NCI-H2081 treated with DMSO at 0.1 percent for 48 hours (cell line): ENCODE data around the gene MAP3K6.

Experiments used
- DNase-seq: peaks from one replicate; lab custom pipeline; 2025; lab: John Stamatoyannopoulos, UW

The MAP3K6 gene

DNA sequence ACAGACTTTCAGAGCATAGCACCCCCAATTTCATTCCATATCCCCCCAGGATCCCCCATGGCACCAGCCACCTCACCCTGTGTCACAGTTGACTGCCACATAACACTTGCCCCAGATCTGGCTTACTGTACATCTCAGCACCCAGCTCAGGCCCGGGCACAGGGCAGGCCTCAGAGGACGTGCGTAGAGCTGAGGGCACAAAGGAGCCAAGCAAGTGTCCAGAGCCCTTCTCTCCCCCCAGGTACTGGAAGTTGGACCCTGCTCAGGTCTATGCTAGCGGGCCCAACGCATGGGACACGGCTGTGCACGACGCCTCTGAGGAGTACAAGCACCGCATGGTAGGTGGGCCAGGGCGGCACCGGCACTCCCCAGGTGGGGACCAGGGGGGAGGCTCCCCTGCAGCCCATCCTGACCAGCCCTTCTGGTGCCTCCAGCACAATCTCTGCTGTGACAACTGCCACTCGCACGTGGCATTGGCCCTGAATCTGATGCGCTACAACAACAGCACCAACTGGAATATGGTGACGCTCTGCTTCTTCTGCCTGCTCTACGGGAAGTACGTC is 33.0 kb downstream of the MAP3K6 start:
- no peak for DNase-seq

DNA sequence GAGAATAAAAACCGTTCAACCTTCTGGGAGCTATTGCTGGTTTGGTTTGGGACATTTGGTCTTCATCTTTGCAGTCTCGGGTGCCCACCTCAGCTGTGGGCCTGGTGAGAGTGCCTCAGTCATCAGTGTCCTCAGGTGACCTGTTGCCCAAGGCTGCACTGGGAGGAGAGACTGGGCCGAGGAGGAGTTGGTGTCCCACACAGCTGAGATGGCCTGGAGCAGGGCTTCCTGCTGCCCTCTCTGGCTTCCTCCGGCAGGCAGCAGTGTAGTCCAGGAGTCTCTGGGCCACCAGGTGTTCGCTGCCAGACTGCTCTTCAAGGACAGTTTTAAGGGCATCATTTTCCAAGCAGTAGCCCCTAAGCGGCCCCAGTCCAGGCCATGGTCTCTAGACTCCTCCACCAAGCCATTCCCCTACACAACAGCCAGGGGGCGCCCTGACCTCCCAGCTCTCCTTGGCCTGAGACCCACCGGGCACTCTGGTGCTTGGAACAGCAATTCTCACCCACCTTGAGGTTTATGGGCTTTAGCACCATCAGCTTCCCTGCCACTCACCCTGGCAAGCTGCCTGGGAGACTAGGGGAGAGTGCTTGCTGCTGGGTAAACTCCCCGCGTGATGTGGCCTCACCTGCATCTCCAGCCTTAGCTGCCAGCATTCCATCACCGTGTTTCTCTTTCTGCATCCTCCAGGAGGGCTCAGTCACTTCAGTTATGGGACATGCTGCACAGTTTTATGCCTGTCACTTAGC is 34.1 kb downstream of the MAP3K6 start:
- DNase-seq: no peak

DNA sequence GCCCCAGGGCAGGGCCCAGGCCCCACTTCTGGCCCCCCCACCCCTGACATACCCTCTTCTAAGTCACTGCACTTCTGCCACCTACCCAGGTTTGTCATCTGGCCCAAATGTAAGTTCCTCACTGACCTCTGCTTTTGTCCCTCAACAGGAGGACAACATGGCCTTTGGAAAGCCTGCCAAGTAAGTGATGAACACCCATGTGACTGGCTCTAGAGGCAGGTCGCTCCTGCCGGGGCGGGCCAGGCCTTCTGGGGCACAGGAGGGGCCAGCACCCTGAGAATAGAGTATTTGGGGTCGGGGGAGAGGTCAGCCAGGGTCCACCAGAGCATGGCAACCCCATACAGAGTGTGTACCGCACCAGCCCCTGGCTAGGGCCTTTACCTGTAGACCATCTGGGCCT is 34.8 kb downstream of the MAP3K6 start:
- no peak for DNase-seq

DNA sequence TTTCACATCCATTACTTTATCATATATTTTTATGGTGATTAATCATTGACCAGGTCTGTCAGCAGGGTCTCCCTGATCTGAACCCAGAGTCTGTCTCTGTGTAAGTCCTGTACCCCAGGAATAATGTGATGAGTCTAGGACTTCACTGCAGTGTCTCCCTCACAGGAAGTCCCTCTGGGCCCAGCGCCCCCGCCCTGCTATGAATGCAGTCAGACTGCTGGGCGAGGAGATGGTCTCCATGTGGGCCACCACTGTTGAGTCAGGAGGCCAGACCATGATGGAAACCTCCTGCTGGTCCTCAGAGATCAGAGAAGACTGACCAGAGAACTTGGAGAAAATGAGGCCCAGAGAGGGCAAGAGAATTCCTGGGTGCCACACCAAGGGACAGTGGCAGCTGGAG is 35.3 kb downstream of the MAP3K6 start:
- no peak for DNase-seq

DNA sequence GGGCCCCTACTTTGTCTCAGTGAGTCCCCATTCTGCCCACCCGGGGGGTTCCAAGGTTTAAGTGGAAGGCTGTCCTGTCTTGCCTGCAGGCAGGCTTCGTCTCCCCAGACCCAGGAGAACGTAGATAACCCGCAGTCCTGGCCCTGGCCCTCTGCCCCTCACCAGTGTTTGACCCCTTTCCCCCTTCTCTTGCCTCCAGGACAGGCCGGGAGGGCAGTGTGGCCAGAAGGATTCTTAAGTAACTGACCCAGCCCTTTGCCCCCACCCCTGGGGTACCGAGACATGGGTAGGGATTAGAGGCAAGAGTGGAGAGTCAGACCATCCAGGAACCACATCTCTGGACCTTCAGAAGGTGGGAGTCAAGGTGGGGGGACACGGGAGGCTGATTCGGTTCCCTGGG is 36.0 kb downstream of the MAP3K6 start:
- DNase-seq: no peak

DNA sequence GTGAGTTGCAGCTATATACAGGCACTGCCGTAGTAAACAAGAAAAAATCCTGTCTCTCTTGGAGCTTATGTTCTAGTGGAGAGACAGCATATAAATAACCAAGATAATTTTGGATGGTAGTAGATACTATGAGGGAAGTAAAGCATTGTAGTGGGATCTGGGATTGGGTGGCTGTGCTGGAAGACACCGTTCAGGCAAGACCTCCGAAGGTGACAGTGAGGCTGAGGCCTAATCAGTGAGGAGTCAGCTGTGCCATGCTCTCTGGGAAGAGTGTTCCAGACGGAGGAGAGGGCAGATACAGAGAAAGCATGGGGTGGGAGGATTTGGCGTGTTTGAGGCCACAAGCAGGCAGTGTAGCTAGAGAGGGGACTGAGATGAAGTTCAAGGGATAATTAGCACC is 38.8 kb downstream of the MAP3K6 start:
- no peak for DNase-seq

DNA sequence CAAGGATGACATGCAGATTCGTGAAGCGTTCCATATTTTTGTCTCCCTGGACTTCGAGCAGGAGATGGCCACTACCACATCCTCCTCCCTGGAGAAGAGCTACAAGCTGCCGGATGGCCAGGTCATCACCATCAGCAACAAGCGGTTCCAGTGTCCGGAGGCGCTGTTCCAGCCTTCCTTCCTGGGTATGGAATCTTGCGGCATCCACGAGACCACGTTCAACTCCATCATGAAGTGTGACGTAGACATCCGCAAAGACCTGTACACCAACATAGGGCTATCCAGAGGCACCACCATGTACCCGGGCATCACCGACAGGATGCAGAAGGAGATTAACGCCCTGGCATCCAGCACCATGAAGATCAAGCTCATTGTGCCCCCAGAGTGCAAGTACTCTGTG is 41.5 kb downstream of the MAP3K6 start:
- DNase-seq: no peak

DNA sequence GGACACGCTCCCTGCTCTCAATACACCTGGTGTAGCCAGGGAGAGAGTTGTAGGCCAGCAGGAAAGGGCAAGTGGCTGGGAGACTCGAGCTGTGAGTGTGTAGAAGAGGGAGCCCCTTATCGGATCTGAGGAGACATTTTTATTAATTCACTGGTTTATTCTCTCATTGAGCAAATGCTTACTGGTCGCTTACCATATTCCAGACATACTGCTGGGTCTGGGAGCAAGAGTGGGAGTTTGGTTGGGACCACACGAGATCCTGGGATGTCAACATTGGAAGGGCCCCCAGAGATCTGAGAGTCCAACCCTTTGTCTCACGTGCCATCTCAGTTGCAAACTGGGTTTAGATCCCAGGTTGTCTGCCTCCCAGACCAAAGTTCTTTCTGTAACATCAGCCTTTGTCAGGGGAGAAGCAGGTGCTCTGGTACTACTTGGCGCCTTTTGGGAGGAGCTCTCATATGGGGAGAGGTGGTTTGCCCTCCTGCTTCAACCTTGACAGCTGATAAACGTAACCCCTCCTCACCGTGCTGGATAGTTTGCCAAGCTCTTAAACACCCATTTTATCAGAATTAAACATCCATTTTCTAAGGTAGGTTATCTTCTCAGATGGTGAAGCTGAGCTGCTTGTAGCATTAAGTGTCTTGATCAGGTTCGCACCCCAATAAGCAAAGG is 44.1 kb downstream of the MAP3K6 start:
- no peak for DNase-seq

DNA sequence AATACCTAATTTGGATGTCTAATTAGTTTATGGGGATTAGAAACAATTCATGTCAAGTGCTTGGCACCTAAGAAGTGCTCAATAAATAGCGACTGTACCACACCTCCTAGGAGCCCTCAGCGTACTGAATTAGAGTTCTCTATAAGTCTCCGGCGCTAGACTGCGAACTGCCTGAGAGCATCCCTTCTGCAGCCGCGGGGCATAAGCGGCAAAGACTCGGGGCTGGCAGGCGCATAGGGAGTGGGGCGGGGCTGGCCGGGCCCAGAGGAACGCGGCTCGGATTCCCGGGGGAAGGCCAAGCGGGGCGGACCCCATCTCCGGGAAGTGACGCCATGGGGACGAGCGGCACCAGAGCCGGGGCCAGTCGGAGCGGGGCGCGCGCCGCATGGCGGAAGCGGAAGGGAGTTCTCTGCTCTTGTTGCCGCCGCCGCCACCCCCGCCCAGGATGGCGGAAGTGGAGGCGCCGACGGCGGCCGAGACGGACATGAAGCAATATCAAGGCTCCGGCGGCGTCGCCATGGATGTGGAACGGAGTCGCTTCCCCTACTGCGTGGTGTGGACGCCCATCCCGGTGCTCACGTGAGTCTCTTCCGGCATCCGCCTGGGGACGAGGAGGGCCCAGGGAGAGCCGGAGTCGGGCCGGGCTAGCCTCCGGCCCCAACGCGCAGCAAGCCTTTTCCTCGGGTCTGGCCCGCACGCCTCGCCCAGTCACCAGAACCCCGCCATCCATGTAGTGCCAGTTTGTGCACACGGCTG is 44.8 kb downstream of the MAP3K6 start, which contains the start of gene TMEM222:
Gene TMEM222 (plus strand): TSS at position 351 of the 756 bp plus-strand sequence. CDS start 35 bp downstream, at position 386.
- DNase-seq: peak; percentile 62

DNA sequence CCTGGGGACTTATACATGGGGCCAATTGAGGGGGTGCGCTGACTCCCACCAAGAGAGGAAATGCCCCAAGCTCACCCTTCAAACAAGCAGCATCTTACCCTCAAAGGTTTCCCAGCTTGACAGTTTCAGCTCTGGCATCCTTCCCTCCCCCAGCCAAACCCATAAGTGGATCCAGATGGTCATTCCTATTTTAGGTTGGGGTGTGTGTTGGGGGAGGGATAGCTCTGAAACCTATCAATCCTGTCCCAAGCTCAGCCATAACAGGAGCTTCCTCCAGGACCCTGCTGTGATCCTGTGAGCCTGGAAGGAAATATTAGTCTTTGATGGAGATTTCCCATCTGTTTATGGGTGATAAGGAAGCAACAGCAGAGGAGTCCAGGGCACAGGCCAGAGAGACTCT is 48.2 kb downstream of the MAP3K6 start:
- no peak for DNase-seq

DNA sequence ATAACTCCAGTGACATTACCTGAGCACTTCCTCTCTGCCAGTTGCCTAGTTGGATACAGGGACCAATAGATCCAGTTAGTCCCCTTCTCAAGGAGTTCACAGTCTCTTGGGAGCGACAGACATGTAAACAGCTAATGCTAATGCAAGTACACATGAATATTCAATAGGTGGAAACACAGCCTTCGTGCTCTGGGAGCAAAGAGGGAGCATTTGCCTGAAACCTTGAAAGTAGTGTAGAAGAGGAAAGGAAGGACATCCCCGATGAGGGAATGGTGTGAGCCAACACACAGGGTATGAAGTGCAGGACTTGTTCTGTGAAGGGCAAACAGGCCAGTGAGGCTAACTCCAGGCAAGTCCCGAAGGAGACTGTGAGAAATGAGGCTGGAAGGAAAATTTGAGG is 48.6 kb downstream of the MAP3K6 start:
- no peak for DNase-seq

DNA sequence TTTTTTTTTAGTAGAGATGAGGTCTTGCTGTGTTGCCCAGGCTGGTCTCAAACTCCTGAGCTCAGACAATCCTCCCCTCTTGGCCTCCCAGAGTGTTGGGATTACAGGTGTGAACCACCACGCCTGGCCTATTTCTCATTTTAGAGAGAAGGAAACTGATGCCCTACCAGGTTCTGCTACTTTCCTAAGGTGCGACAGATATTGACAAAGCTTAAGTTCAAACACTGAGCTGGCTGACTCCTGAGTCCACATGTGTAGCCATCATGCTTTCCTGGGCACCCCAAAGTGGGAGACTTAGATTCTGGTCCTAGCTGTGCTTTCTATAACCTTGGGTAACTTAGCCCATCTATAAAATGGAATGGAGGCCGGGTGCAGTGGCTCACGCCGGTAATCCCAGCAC is 49.9 kb downstream of the MAP3K6 start:
- DNase-seq: no peak

DNA sequence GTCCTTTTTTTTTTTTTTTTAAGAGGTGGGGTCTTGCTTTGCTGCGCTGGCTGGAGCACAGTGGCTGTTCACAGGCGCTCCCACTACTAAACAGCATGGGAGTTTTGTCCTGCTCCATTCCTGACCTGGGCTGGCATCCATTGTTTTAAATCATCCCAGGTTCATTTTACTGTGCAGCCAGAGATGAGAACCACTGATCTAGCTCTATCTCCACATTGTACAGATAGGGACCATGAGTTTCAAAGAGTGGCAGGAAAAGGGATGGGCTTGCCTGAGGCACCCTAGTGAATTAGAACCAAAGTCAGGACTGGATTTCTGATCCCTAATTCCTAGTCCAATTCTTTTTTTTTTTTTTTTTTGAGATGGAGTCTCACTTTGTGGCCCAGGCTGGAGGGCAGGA is 52.0 kb downstream of the MAP3K6 start:
- no peak for DNase-seq

DNA sequence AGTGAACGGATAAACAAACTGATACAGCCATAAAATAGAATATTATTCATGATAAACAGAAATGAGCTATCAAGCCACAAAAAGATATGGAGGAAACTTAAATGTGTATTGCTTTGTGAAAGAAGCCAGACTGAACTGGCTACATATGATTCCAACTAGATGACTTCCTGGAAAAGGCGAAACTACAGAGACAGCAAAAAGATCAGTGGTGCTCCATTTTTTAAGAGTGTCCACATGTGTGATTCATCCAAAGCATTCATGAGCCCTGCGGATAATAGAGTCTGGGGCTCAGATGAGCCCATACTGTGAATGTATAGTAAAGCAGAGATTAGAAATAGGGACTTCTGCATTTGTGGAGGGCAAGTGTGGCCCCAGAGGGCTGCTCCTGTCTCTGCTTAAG is 52.6 kb downstream of the MAP3K6 start:
- no peak for DNase-seq

DNA sequence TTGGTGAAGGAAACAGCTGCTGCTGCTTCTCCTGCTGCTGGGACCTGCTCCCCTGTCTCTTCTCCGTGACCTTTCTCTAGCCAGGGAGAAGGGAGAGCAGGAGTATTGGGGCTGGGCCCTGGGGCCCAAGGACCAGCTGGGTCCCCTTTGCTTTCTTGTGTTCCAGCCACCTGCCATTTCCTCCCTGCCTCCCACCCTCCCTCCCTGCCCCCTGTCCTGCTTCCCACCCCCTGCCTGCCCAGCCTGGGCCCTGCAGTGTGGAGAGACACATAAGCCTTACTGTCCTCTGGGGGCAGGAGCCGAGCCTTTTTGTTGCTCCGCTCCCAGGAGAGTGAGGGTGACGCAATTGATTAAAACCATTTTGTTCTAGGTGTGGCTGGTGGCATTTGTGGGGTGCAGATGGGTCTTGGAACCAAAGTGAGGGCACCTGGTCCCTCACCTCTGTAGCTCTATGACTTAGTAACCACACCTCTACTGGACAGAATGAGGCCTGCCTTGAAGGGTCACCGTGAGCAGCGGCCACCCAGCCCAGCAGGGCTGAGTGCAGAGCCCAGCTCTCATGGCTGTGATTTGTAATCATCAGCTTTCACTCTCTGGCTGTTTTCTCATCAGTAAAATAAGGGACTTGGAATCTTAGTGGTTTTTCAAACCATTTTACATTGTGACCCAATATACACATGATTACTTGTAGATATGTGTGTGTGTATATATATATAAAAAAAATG is 58.7 kb downstream of the MAP3K6 start:
- DNase-seq: no peak

DNA sequence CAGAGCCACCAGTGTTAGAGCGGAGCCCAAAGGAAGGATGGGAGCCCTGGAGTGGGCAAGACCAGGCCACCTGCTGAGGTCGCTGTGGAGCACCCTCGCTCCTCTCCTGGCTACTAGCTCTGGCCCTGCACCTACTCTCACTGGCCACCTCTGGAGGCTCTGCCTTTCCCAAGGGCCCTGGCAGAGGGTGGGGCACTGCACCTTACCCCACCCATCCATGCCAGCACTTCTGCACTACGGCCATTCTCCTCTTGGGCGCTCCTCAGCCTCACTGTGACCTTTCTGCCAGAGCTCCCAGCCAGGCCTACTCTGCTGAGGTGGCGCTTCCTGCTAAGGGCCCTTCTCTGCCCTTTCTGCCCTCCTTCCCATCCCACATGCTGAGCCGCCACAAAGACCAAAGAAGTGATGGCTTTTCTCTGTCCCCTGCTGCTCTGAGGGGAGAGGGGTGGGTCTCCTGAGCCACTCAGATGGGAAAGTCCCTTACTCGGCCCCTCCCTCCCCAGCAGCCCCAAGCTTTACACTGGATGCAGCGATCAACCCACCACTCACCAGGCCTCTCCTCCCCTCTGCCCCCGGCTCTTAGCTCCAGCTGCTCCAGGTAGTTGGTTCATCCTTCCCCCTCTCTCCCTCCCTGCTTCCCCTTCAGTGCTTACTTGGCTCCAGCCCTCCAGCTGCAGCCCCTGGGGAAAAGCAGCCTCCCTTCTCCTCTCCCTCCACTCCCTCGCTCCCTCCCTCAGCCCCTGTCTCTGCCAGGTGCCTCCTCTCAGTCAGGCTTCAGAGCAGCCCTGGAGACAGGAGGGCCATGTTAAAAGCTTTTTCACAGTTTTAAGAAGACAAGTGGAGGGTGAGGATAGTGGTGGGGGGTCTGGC is 59.6 kb downstream of the MAP3K6 start:
- no peak for DNase-seq

DNA sequence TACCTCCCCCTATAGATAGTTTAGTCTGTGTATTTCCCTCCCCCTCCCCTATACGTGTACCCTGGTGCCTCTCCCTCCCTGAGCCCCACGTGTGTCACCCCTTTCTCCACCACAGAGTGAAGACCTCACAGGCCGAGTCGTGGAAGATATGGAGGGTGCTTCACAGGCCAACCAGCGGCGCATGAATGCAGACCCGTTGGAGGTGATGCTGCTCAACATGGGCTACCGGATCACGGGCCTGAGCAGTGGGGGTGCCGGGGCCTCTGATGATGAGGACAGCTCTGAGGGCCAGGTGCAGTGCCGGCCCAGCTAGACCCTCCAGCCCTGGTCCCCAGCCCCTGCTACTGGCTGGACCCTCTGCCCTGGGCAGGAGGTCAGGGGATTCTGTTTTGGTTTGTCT is 60.7 kb downstream of the MAP3K6 start:
- DNase-seq: no peak
